ENCODE measurements around the gene EDEM1.

DNA sequence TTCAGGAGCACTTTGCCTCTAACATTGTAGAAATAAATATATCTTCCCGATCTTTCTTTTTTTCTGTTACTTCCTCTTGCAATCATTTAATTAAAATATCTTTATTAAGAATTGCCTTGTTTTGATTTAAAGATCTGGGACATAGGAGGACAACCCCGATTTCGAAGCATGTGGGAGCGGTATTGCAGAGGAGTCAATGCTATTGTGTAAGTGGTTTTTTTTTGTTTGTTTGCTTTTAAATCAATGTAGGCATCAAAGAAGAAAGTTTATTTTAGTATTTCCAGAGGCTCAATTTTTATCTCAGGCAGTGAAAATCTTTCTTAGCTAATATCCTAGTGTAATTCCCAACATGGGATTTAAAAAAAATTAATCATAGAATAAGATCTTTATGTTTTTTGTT lies 15.5 kb upstream of the EDEM1 start:
- TF ChIP-seq, protein P1, sequence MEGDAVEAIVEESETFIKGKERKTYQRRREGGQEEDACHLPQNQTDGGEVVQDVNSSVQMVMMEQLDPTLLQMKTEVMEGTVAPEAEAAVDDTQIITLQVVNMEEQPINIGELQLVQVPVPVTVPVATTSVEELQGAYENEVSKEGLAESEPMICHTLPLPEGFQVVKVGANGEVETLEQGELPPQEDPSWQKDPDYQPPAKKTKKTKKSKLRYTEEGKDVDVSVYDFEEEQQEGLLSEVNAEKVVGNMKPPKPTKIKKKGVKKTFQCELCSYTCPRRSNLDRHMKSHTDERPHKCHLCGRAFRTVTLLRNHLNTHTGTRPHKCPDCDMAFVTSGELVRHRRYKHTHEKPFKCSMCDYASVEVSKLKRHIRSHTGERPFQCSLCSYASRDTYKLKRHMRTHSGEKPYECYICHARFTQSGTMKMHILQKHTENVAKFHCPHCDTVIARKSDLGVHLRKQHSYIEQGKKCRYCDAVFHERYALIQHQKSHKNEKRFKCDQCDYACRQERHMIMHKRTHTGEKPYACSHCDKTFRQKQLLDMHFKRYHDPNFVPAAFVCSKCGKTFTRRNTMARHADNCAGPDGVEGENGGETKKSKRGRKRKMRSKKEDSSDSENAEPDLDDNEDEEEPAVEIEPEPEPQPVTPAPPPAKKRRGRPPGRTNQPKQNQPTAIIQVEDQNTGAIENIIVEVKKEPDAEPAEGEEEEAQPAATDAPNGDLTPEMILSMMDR (IDR thresholded peaks at IDR 0.05) = no peak
- TF ChIP-seq EP300 (IDR thresholded peaks at IDR 0.05) = no peak

Data from ovary (tissue), 3 donors.